Type B pancreatic cell (in vitro differentiated cells): ENCODE data around the gene ZRANB3. TPM values are rescaled to one million over a fixed set of nuclear protein-coding genes. Genes with fewer than 3 reads are reported as not detected.
"Not testable (repeated sequence)": the region's sequence is repeated elsewhere in the genome, so short reads cannot be mapped to it uniquely, and the experiment has no call there.

ENCODE experiments used
- DNase-seq: peaks from one replicate; pipeline ENCODE4 v3.0.0; 2021; ENCODE audit warnings: mixed read lengths; ENCODE audit not compliant: unreplicated experiment; ENCODE audit errors: extremely low spot score
- H3K27ac Mint-ChIP-seq: 2 replicates; pipeline ENCODE4 v1.8.0; 2021; ENCODE audit warnings: mild to moderate bottlenecking, mixed read lengths
- H3K27me3 Mint-ChIP-seq: 2 replicates; pipeline ENCODE4 v1.8.0; 2021; ENCODE audit warnings: mixed read lengths
- H3K36me3 Mint-ChIP-seq: 2 replicates; pipeline ENCODE4 v1.8.0; 2021; ENCODE audit warnings: mixed read lengths
- H3K4me1 Mint-ChIP-seq: one replicate; pipeline ENCODE4 v1.8.0; 2021; ENCODE audit warnings: mixed read lengths; ENCODE audit not compliant: unreplicated experiment
- H3K4me3 Mint-ChIP-seq: 2 replicates; pipeline ENCODE4 v1.8.0; 2021; ENCODE audit warnings: mild to moderate bottlenecking, mixed read lengths
- H3K9me3 Mint-ChIP-seq: 2 replicates; pipeline ENCODE4 v1.8.0; 2021; ENCODE audit warnings: mixed read lengths
- total RNA-seq: library from RNA; stranded (reverse); gene quantifications from 2 replicates; pipeline ENCODE4 v1.2.1, GENCODE V29; 2021; ENCODE audit warnings: low replicate concordance
- TF ChIP-seq, protein P1 (sequence below): fragments of 200-600 bp; sonication (generic); conservative IDR thresholded peaks from 2 replicates; pipeline ENCODE4 v1.5.0; 2021; ENCODE audit warnings: antibody characterized with exemption, mild to moderate bottlenecking

ZRANB3 gene
- total RNA-seq, 1 donor from 2014 or later: 15.8 TPM

- no peak for DNase-seq
- Mint-ChIP-seq H3K27me3 (no peaks in the 10 kb centered on the region), H3K27ac (no peak overlapping the region), H3K36me3 (peaks cover 10% of the 10 kb centered on the region), H3K9me3 (peaks cover 14% of the 10 kb centered on the region), H3K4me1 (no peaks in the 10 kb centered on the region), H3K4me3 (no peak overlapping the region)
- TF ChIP-seq, protein P1, sequence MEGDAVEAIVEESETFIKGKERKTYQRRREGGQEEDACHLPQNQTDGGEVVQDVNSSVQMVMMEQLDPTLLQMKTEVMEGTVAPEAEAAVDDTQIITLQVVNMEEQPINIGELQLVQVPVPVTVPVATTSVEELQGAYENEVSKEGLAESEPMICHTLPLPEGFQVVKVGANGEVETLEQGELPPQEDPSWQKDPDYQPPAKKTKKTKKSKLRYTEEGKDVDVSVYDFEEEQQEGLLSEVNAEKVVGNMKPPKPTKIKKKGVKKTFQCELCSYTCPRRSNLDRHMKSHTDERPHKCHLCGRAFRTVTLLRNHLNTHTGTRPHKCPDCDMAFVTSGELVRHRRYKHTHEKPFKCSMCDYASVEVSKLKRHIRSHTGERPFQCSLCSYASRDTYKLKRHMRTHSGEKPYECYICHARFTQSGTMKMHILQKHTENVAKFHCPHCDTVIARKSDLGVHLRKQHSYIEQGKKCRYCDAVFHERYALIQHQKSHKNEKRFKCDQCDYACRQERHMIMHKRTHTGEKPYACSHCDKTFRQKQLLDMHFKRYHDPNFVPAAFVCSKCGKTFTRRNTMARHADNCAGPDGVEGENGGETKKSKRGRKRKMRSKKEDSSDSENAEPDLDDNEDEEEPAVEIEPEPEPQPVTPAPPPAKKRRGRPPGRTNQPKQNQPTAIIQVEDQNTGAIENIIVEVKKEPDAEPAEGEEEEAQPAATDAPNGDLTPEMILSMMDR: no peak
Measured at GRCh38 chr2:135456431-135456830, 74.6 kb downstream of the ZRANB3 start.

DNA sequence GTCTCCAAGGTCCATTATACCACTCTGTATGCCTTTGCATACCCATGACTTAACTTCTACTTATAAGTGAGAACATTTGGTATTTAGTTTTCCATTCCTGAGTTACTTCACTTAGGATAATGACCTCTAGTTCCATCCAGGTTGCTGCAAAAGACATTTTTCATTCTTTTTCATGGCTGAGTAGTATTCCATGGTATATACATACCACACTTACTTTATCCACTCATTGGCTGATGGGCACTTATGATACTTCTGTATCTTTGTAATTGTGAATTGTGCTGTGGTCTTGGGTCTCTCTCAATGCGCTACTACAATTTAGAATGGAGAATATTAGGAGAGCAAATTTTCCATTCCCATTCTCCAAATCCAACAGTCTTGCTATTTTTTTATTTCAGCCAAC, 76.4 kb downstream of the ZRANB3 start:
- TF ChIP-seq, protein P1: no peak

DNA sequence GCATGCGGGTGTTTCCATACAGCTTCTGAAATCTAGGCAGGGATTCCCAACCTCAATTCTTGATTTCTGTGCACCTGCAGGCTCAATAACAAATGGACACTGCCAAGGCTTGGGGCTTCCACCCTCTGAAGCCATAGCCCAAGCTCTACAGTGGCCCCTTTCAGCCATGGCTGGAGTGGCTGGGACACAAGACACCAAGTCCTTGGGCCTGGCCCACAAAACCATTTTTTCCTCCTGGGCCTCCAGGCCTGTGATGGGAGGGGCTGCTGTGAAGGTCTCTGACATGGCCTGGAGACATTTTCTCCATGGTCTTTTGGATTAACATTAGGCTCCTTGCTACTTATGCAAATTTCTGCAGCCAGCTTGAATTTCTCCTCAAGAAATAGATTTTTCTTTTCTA, 78.0 kb downstream of the ZRANB3 start:
- H3K4me1 Mint-ChIP-seq, H3K27ac Mint-ChIP-seq, H3K27me3 Mint-ChIP-seq, DNase-seq, H3K4me3 Mint-ChIP-seq: not testable (repeated sequence)
- peaks cover 14% of the 10 kb centered on the region for H3K9me3 Mint-ChIP-seq
- peaks cover 13% of the 10 kb centered on the region for H3K36me3 Mint-ChIP-seq

More for the DNA sequence above, 76.4 kb downstream of the ZRANB3 start:
- Mint-ChIP-seq H3K4me3 (no peak overlapping the region), H3K36me3 (peaks cover 10% of the 10 kb centered on the region), H3K27me3 (no peaks in the 10 kb centered on the region), H3K4me1 (no peaks in the 10 kb centered on the region), H3K27ac (no peak overlapping the region), H3K9me3 (peaks cover 14% of the 10 kb centered on the region)
- no peak for DNase-seq

GRCh38 chr2:135451966-135452365, 79.1 kb downstream of the ZRANB3 start:
- Mint-ChIP-seq H3K27me3 (no peaks in the 10 kb centered on the region), H3K4me3 (no peak overlapping the region), H3K4me1 (no peaks in the 10 kb centered on the region), H3K27ac (no peak overlapping the region), H3K36me3 (peaks cover 13% of the 10 kb centered on the region), H3K9me3 (peaks cover 14% of the 10 kb centered on the region)
- DNase-seq: no peak
- TF ChIP-seq, protein P1: no peak

- not testable (repeated sequence) for H3K4me1 Mint-ChIP-seq, H3K4me3 Mint-ChIP-seq, H3K27me3 Mint-ChIP-seq, H3K27ac Mint-ChIP-seq, H3K9me3 Mint-ChIP-seq, DNase-seq, H3K36me3 Mint-ChIP-seq
Measured at GRCh38 chr2:135443013-135443412, 88.0 kb downstream of the ZRANB3 start.

- not testable (repeated sequence) for H3K9me3 Mint-ChIP-seq, H3K27me3 Mint-ChIP-seq, H3K4me1 Mint-ChIP-seq, H3K36me3 Mint-ChIP-seq, H3K4me3 Mint-ChIP-seq, H3K27ac Mint-ChIP-seq, DNase-seq
Measured at GRCh38 chr2:135435155-135435554, 95.9 kb downstream of the ZRANB3 start.

- Mint-ChIP-seq H3K36me3 (peaks cover 3% of the 10 kb centered on the region), H3K4me1 (no peaks in the 10 kb centered on the region), H3K4me3 (no peak overlapping the region), H3K27ac (no peak overlapping the region), H3K9me3 (peaks cover 10% of the 10 kb centered on the region), H3K27me3 (no peaks in the 10 kb centered on the region)
- TF ChIP-seq, protein P1: no peak
- DNase-seq: no peak
Measured at GRCh38 chr2:135424849-135425248, 106.2 kb downstream of the ZRANB3 start.
